CD4-positive, alpha-beta T cell (primary cell): ENCODE results near the gene KANSL1. TPM values are rescaled to one million over a fixed set of nuclear protein-coding genes. Genes with fewer than 3 reads are reported as not detected.
A peak's percentile ranks its signal among the peaks of the same experiment; 100 is the strongest.

ENCODE experiments used
- ATAC-seq: fragments of 200-7000 bp; cut with Tn5 transposase; one replicate; pipeline ENCODE4 v1.10.0; 2022; ENCODE audit warnings: mild to moderate bottlenecking; ENCODE audit not compliant: poor library complexity
- CTCF ChIA-PET: fragments of 350-600 bp; sonication (Branson Sonifier 250); formaldehyde crosslinking; loops from one replicate; lab custom pipeline; 2021; ENCODE audit warnings: antibody characterized with exemption, inconsistent platforms; lab: Charles Lee
- POLR2A ChIA-PET: fragments of 350-600 bp; sonication (Branson Sonifier 250); formaldehyde crosslinking; loops from one replicate; lab custom pipeline; 2021; ENCODE audit warnings: antibody characterized with exemption, inconsistent platforms; lab: Charles Lee
- DNase-seq, 14 experiments: peaks; one replicate each; pipeline ENCODE4 v3.0.0-alpha.2; 2013 to 2020; ENCODE audit warnings: mixed read lengths in 2 of 14
- H3K27ac ChIP-seq, 2 donors: one replicate each; pipeline versions ENCODE4 v1.5.1 to v1.7.0; 2013; ENCODE audit warnings: low read length in 2 of 2, low read depth in 1 of 2, mild to moderate bottlenecking in 1 of 2
- H3K27me3 ChIP-seq, 2 experiments: 1 replicate in 1 of 2; 2 replicates in 1 of 2; pipeline versions ENCODE4 v1.6.1 to v1.7.0; 2013; ENCODE audit warnings: low read length in 2 of 2, control low read depth in 1 of 2, mild to moderate bottlenecking in 1 of 2, moderate library complexity in 1 of 2; ENCODE audit not compliant: insufficient read depth in 2 of 2, control insufficient read depth in 1 of 2
- H3K36me3 ChIP-seq: one replicate; pipeline ENCODE4 v1.6.1; 2013; ENCODE audit warnings: low read length, control low read depth; ENCODE audit not compliant: insufficient read depth
- H3K4me1 ChIP-seq: one replicate; pipeline ENCODE4 v1.6.1; 2013; ENCODE audit warnings: low read length, control low read depth; ENCODE audit not compliant: insufficient read depth
- H3K4me3 ChIP-seq: one replicate; pipeline ENCODE4 v1.5.1; 2013; ENCODE audit warnings: mild to moderate bottlenecking, low read length, moderate library complexity
- H3K9me3 ChIP-seq, 2 experiments: 1 replicate in 1 of 2; 2 replicates in 1 of 2; pipeline versions ENCODE4 v1.6.1 to v1.7.0; 2013; ENCODE audit warnings: low read length in 2 of 2, mild to moderate bottlenecking in 2 of 2, control low read depth in 1 of 2, moderate library complexity in 1 of 2; ENCODE audit not compliant: control insufficient read depth in 1 of 2, insufficient read depth in 1 of 2
- H3K27ac Mint-ChIP-seq: one replicate; pipeline ENCODE4 v1.8.0; 2020; ENCODE audit warnings: mixed read lengths
- H3K27me3 Mint-ChIP-seq: one replicate; pipeline ENCODE4 v1.8.0; 2021; ENCODE audit warnings: mixed read lengths
- H3K36me3 Mint-ChIP-seq: one replicate; pipeline ENCODE4 v1.8.0; 2021; ENCODE audit warnings: low read depth, mixed read lengths
- H3K4me1 Mint-ChIP-seq: one replicate; pipeline ENCODE4 v1.8.0; 2021; ENCODE audit warnings: low read depth, mixed read lengths
- H3K4me3 Mint-ChIP-seq: one replicate; pipeline ENCODE4 v1.8.0; 2020; ENCODE audit warnings: mild to moderate bottlenecking, mixed read lengths
- H3K9me3 Mint-ChIP-seq: one replicate; pipeline ENCODE4 v1.8.0; 2020; ENCODE audit warnings: mixed read lengths
- CTCF ChIP-seq: fragments of 200-600 bp; IDR thresholded peaks from one replicate; pipeline ENCODE4 v1.8.0; 2022; ENCODE audit warnings: antibody characterized with exemption, mild to moderate bottlenecking
- intact Hi-C, 2 experiments: fragments of 100-400 bp; cut with DNase I in 1 of 2; cut with micrococcal nuclease in 1 of 2; formaldehyde crosslinking; loops; one replicate each; pipeline versions ENCODE4 v1.15.1 to v1.9.0; 2023 to 2025; cut with DNase I, micrococcal nuclease
- total RNA-seq, 174 experiments: library from RNA in 2 of 174; stranded (reverse) in 2 of 174; gene quantifications; one replicate each; pipeline ENCODE4 v1.2.3 and lab custom pipeline; 2021 to 2026

KANSL1 gene
- total RNA-seq, 2 experiments from 2014 or later, result 122 to 125 TPM

GRCh38 chr17:46080118-46081017 is 112.9 kb downstream of the KANSL1 start:
- no peak for TF ChIP-seq CTCF
- ChIA-PET POLR2A (no interaction called here), CTCF (interaction anchor here (0.7 to 1.6 kb wide), 4 partner anchors 8 to 133 kb away, joined by 3 to 4 read pairs (median 3); no protein-coding TSS in a partner anchor)
- Mint-ChIP-seq H3K27me3 (no peaks in the 10 kb centered on the region), H3K27ac (peak overlapping the region; percentile 74), H3K4me1 (peaks cover 81% of the 10 kb centered on the region), H3K9me3 (no peaks in the 10 kb centered on the region), H3K4me3 (no peak overlapping the region), H3K36me3 (peaks cover 63% of the 10 kb centered on the region)
- Histone ChIP-seq H3K36me3 (peaks cover 26% of the 10 kb centered on the region), H3K4me1 (peaks cover 10% of the 10 kb centered on the region), H3K9me3 (no peaks in the 10 kb centered on the region), H3K27ac (no peak overlapping the region), H3K27me3 (no peaks in the 10 kb centered on the region), H3K4me3 (no peak overlapping the region)
- intact Hi-C loops, result no loop called here
- ATAC-seq, result no peak
- no peak for DNase-seq

GRCh38 chr17:46078675-46079074 is 114.6 kb downstream of the KANSL1 start:
- Mint-ChIP-seq H3K27me3 (no peaks in the 10 kb centered on the region), H3K36me3 (peaks cover 62% of the 10 kb centered on the region), H3K27ac (peak overlapping the region; percentile 26), H3K9me3 (no peaks in the 10 kb centered on the region), H3K4me1 (peaks cover 77% of the 10 kb centered on the region), H3K4me3 (no peak overlapping the region)
- no peaks in the 10 kb centered on the region for H3K27me3 ChIP-seq
- peaks cover 4% of the 10 kb centered on the region for H3K4me1 ChIP-seq
- TF ChIP-seq CTCF, result no peak
- CTCF ChIA-PET, result no interaction called here
- ATAC-seq (no peak), DNase-seq (no peak)
- no peaks in the 10 kb centered on the region for H3K9me3 ChIP-seq
- no peak overlapping the region for H3K4me3 ChIP-seq
- H3K27ac ChIP-seq, result no peak overlapping the region
- intact Hi-C loops, result no loop called here
- POLR2A ChIA-PET, result interaction anchor here (1.8 kb wide), 1 partner anchor 115 kb away, joined by 6 read pairs; the partner anchor contains the start of gene KANSL1
- peaks cover 29% of the 10 kb centered on the region for H3K36me3 ChIP-seq

- no peak for DNase-seq
- TF ChIP-seq CTCF, result no peak
- no peak overlapping the region for H3K27ac Mint-ChIP-seq
- H3K9me3 Mint-ChIP-seq, result no peaks in the 10 kb centered on the region
- Histone ChIP-seq H3K27ac (no peak overlapping the region), H3K36me3 (peaks cover 20% of the 10 kb centered on the region), H3K4me1 (no peaks in the 10 kb centered on the region), H3K9me3 (no peaks in the 10 kb centered on the region), H3K4me3 (no peak overlapping the region), H3K27me3 (no peaks in the 10 kb centered on the region)
- H3K27me3 Mint-ChIP-seq, result no peaks in the 10 kb centered on the region
- intact Hi-C loops, result no loop called here
- no peak overlapping the region for H3K4me3 Mint-ChIP-seq
- peaks cover 56% of the 10 kb centered on the region for H3K36me3 Mint-ChIP-seq
- ChIA-PET POLR2A (no interaction called here), CTCF (no interaction called here)
- no peak for ATAC-seq
- peaks cover 78% of the 10 kb centered on the region for H3K4me1 Mint-ChIP-seq
Observed at GRCh38 chr17:46074540-46074939, 118.7 kb downstream of the KANSL1 start.
